DOHH2 (cell line): Measurements from ENCODE around the gene DACH1.

Experiments
- EZH2phosphoT487 ChIP-seq: fragments of 200-600 bp; sonication (generic); IDR thresholded peaks from 2 replicates; pipeline ENCODE4 v1.6.1; 2017; ENCODE audit warnings: borderline replicate concordance, mild to moderate bottlenecking, antibody characterized with exemption, low read length, moderate library complexity, mixed read lengths
- TF ChIP-seq, protein P1 (sequence below): fragments of 200-600 bp; sonication (generic); IDR thresholded peaks from one replicate; pipeline ENCODE4 v1.5.1; 2014; ENCODE audit warnings: antibody characterized with exemption, mild to moderate bottlenecking, low read depth, low read length; ENCODE audit not compliant: poor library complexity, severe bottlenecking

DNA sequence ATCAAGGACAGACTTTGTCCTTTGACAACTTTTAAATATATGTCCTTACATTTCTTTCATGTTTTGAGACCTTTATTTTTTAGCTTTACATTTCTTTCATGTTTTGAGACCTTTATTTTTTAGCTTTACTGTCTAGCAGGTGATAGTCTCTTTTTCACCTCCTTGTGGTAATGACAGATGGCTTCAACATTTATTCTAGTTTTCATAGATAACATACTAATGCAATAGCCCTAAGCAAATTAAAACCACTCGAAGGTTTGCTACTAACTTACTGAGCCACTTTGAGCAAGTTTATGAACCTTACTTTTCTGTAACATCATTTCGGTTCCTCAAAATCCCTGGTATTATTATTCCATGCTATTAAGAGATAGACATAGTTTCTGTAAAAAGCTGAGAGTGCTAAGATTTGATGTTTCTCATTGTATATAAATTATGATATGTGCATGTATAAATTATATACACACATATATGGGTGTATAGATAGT is 4.5 kb downstream of the DACH1 start:
- TF ChIP-seq, protein P1, sequence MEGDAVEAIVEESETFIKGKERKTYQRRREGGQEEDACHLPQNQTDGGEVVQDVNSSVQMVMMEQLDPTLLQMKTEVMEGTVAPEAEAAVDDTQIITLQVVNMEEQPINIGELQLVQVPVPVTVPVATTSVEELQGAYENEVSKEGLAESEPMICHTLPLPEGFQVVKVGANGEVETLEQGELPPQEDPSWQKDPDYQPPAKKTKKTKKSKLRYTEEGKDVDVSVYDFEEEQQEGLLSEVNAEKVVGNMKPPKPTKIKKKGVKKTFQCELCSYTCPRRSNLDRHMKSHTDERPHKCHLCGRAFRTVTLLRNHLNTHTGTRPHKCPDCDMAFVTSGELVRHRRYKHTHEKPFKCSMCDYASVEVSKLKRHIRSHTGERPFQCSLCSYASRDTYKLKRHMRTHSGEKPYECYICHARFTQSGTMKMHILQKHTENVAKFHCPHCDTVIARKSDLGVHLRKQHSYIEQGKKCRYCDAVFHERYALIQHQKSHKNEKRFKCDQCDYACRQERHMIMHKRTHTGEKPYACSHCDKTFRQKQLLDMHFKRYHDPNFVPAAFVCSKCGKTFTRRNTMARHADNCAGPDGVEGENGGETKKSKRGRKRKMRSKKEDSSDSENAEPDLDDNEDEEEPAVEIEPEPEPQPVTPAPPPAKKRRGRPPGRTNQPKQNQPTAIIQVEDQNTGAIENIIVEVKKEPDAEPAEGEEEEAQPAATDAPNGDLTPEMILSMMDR = no peak
- TF ChIP-seq EZH2phosphoT487 = no peak
